Umbilical cord (tissue), 2 donors: ENCODE results near the gene FIBP. TPM values are rescaled to one million over a fixed set of nuclear protein-coding genes. Genes with fewer than 3 reads are reported as not detected.
"Not testable (repeated sequence)": the region's sequence is repeated elsewhere in the genome, so short reads cannot be mapped to it uniquely, and the experiment has no call there.

Source experiments
- DNase-seq: peaks from one replicate; pipeline ENCODE4 v3.0.0-alpha.2; 2015; ENCODE audit warnings: low spot score
- total RNA-seq: library from RNA; depleted of rRNA; stranded (reverse); fragments of >200 nt; gene quantifications from one replicate; pipeline ENCODE4 v1.2.3, GENCODE V29; 2014; ENCODE audit warnings: low replicate concordance; ENCODE audit not compliant: insufficient read depth

The FIBP gene
- total RNA-seq, 1 donor from 2014 or later = 103 TPM

DNA sequence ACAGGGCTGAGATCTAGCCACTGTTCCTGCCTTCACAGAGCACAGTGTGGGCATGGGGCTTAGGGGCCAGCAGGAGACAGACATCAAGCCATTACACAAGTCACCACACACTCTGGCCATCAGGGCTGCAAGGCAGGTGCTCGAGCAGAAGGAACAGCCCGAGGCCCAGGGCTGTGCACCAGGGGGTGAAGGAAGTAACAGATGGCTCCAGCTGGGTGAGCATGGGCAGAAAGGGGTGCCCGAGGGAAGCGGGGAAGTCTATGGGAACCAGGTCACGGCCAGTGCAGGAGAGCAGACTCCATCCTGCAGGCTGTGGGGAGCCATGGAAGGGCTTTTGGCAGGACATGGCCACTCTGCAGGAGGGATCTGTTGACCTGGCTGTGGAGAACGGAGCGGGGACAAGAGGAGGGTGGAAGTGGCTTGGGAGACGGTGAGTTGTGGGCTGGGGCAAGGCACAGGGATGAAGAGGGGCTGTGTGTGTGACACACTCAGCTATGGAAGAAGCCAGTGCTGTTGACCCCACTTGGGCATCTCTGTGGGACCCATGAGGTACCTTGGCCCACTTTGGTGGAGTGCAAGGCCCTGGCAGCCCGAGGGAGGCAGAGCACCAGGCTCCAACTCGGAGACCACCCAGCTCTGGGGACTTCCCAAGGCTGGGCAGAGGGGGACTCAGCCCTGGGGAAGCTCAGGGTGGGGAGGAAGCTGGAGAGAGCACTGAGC lies 27.0 kb upstream of the FIBP start:
- DNase-seq = no peak

DNA sequence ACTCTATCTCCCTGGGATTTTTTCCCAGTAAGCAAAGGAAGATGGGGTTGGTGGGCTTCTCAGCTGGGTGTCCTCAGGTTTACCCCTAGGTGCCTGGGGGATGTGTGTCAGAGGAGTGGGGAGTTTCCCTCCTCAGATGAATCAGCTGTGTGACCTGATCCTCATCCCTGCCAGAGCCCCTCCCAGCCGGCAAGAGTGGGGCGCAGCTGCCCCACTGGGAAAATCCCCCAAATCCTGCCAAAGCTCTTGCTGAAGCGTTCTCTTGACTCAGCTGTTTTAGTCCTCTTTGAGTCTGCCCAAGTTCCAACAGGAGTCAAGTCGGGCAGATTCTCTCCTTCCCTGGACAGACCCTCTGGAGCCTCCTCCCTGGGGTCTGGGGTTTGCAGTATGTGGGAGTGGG lies 24.6 kb upstream of the FIBP start:
- DNase-seq = peak; percentile 91

DNA sequence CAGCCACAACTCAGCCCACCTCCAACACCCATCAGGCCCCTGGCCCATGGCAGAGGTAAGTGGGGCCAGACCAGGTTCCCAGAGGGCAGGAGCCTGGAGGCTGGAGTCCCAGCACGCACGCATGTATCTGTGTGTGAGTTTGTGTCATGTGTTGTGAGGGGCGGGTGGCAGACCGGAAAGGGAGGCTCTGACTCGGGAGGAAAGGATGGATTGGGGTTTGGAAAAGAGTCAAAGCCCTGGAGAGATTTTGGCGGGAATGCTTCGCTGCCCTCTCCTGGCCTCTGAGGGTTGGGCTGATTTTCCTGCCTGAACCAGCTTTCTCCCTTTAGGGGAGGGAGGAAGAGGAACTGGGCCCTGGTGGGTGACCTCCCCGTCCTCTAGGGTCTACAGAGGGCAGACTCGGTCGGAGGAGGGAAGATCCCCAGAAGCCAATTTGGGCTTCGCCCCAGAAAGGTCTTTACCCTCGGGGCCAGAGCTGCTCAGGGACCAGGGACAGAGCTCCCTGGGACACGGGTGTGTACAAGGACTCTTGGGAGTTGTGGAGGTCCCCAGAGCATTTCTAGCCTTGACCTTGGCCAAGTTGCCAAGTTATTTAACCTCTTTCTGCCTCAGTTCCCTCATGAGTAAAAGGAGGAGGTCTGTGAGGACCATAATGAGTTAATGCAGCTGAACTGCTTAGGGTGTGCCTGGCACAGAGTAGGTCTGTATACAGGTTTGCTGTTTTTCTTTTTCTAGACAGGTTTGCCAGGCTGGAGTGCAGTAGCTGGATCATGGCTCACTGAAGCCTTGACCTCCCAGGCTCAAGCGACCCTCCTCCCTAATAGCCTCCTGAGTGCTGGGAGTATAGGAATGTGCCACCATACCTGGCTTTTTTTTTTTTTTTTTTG lies 23.7 kb upstream of the FIBP start:
- peak; percentile 89 for DNase-seq

DNA sequence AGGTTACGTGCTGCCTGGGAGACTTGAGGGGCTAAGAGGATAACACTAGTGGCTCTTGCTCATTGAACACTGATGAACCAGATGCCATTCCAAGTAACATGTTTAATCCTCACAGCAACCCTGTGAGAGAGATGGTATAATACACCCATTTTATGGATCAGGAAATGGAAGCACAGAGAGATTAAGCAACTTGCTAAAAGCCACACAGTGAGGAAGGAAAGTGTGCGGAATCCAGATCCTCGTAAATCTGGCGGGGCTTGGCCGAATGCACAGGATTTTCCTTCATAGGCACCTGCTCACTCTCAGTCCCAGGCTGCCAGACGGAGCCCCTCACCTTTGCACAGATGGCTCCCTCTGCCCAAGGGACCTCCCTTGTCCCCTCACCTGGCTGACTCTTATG lies 19.6 kb upstream of the FIBP start:
- DNase-seq = no peak

DNA sequence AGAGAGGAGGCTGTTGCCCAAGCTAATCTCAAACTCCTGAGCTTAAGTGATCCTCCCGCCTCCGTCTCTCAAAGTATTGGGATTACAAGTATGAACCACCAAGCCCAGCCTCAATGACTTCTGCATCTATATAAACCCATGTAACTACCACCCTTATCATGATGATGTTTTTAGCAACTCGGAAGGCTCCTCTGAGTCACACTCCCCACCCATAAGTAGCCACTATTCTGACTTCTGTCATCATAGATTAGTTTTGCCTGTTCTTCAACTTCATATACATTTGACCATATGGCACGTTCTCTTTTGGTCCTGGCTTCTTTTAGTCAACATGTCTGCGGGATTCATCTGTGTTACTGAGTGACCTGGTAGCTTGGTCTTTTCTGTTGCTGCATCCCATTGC lies 18.3 kb upstream of the FIBP start:
- no peak for DNase-seq

DNA sequence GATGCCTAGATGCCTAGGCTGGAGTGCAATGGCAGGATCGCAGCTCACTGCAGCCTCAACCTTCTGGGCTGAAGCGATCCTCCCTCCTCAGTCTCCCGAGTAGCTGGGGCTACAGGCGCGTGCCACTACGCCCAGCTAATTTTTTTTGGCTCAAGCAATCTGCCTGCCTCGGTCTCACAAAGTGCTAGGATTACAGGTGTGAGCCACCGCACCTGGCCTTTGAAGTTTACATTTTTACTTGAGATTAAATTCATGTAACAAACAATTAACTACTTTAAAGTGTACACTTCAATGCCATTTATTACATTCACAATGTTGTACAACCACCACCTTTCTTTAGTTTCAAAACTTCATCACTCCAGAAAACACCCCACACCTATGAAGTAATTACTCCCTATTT lies 15.4 kb upstream of the FIBP start:
- no peak for DNase-seq

DNA sequence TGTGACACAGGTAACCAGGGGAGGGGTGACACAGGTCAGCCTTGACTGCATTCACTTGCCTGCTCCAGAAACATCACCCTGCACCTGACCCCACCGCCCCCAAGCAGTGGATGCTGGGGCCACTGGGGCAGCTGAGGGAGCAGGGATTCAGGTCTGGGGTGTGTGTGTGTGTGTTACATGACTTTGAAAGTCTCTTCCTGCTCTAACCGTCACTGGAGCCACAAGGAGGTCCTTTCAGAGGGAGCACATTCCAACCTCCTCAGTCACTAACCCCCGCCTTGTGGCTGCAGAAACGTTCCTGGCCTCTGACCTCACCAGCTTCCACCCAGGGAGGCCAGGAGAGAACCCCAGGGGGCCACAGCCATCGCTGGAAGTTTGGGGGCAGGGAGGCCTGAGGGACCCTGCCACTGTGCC lies 14.8 kb upstream of the FIBP start:
- DNase-seq = peak; percentile 39

DNA sequence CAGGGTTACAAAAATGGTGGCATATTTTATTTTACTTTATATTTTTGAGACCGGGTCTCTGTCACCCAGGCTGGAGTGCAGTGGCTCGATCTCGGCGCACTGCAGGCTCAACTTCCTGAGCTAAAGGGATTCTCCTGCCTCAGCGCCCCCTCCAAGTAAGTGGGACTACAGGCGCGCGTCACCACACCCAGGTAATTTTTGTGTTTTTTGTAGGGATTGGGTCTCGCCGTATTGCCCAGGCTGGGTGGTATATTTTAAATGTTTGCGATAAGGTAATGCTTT lies 12.6 kb upstream of the FIBP start:
- DNase-seq = no peak

DNA sequence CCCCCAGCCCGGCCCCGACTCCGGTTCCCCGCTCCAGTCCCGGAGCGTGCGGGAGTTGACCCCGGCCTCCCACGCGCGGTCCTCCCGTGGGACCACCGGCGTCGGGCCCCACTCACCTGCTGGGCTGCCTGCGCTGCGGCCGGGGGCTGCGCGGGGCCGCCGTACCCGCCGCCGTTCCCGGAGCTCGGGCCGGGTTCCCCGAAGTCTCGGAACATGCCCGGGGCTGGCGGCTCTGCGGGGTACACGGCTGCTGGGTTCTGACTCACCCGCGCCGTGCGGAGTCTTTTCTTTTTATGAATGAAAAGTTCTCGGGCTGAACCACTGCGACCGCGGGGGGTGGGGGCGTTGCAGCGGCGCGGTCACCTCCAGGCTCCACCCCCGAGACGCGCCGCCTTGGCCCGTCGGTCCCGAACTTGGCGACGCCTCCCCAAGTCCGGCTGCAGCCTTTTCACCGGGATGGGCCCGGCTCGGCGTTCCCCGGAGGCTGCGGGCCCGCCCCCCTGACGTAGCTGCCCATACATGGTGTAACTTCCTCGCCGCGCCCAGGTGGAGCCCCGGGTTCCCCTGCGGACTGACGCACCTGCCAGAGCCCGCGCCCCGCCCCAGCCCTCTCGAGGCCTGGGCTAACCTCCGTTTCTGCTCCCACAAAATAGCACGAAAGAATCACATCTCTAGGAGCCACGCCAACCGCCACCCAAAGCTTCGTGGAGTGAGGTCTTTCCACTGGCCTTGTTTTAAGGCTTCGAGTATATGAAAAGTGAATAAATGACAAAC lies 12.0 kb upstream of the FIBP start, which contains the start of gene FOSL1:
TSS of gene FOSL1 (minus strand) at position 264 of the 774 bp plus-strand sequence. CDS start at position 215, 49 bp downstream.
- peak; percentile 71 for DNase-seq

DNA sequence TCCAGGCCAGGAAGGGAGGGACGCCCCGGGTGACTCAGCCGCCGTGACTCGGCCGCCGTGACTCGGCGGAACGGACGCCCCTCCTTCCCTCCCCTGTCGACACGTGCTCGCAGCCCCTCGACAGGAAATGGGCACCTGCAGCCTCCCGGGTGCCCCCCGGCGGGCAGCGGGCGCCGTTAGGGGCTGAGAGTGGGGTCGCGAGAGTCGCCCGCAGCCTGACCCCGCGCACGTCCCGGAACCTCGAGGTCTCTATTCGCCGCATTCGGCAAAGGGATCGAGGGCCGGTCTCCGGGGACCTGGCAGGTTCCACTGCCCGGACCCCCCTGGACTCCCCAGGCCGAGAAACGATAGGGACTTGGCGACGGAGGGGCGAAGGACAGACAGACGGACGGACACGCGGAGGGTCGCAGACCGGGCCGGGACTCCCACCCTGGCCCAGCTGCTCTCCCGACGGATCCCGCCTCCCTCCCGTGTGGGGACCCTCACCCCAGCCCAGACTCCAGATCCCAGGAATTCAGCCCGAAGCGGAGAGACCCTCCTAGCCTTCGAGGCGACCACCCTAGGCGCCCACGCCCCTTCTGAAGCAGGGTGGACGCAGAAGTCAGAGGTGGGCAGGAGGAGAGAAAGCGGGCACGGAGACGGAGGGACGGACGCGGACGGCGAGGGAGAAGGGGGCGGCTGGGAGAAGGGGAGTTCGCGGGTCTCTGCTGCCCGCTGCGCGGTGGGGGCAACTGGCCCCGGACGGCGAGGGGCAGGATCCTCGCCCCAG lies 11.3 kb upstream of the FIBP start:
- peak; percentile 42 for DNase-seq

DNA sequence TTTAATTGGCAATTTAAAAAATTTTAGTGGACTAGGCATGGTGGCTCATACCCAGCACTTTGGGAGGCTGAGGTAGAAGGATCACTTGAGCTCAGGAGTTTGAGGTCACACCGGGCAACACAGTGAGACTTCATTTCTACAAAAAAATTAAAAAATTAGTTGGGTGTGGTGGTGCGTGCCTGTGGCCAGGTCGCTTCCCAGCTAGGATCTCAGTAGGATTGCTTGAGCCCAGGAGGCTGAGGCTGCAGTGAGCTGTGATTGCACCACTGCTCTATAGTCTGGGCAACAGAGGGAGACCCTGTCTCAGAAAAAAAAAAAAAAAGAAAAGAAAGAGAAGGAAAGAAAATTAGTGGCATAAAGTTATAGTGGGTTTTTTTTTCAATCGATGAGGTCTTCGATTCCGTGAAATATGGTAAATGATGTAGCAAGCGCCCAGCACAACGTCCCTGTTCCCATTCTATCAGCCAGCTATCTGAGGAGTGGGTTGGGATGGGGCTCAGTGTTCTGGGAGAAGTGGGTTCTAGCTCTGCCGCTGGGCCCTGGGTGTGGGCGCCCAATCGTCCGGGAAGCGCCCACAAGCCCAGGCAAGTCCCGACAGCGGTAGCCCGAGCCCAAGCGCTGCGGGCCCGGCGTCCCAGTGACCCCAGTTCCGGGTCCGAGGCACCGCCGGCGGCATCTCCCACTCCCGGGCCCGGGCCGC lies 10.5 kb upstream of the FIBP start:
- no peak for DNase-seq

DNA sequence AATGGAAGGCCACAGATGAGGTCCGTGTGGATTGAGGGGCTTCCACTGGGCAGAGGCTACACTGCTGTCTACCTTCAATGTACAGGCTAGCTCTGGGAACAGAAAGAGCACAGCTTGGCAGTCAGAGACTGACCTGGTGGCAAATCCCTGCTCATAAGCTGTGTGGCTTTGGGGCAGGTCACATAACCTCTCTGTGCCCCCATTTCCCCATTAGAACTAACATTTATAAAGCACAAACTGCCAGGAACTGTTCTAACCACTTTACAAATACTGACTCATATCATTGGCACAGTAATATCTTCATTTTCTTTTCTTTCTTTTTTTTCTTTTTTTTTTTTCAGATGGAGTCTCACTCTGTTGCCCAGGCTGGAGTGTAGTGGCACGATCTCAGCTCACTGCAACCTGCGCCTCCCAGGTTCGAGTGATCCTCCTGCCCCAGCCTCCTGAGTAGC lies 8.8 kb upstream of the FIBP start:
- no peak for DNase-seq

DNA sequence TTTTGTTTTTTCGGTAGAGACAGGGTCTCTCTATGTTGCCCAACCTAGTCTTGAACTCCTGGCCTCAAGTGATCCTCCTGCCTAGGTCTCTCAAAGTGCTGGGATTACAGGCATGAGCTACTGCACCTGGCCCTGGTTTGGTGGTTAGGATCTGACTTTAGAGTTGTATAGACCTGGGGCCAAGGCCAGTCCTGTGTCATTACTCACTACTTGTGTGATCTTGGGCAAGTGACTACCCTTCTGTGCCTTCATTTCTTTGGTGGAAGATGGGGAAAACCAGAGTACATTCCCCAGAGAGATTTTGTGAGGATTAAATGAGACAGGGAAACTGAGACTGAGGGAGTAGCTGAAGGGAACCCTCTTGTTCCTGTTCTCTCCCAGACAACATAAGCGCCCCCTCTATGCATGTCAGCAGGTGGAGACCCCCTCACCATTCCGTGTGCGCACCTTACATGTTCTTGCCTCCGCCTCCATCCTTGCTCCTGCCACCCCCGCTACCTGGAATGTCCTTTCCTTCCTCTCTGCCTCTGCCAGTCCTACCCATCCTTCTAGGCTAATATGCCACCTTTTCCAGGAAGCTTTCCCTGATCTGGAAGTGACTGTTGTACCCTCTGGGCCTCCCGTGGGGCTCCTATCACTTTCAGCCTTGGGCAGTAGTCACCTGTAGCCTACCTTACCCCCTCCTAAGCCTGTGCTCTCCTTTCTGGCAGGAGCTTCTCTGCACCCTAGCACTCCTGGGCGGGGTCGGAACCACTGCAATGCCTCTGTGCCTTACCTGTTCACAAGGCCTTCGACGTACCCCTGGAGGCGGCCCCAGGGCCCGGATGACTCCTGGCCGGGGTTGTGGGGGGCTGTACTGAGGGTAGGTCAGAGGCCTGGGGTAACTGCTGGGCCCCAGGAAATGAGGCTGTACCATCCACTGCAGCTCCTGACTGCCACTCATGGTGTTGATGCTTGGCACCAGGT lies 8.0 kb upstream of the FIBP start:
- DNase-seq = no peak

DNA sequence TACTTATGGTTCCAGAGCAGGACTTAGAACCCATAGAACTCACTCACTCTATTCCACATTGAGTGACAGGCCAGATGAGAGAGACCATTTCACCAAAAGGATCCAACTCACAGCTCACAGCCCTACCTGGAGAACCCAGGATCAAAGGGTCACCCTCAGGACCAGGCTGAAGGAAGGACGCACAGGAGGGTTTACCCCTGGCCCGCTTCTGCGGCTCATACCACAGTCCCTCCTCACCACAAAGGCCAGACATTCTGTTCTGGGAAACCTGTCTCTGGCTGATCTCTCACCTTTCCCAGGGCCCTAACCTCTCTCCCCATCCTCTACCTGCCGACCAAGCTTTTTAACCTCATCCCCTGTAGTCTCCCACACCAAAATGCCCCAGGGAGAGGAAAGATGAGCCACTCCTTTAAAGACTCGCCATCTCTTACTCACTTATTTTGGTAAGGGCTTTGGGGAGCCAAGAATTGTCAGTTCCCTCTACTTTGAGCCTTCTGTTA lies 7.3 kb upstream of the FIBP start:
- no peak for DNase-seq

DNA sequence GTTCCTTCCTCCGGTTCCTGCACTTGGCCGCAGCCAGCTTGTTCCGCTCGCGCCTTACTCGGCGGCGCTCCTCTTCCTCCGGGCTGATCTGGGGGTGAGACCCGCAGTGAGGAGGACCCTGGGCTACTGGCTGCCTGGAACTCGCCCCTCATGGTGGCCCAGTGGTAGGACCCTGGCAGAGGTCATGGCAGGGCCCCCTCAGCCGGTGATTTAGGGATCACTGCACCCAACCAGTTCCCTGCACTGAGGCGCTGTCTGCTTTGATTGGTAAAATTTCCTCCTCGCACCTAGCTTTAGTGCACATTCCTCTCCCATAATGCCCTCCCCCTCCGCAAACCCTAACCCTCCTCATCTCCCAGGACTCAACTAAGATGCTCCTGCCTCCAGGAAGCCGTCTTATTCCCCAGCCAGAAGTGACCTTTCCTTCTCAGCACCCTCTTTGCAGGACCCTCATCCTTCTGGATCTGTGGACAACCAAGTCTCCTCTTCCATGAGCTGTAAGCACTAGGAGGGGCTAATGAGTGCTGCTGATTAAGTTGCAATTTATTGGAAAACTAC lies 5.8 kb upstream of the FIBP start:
- no peak for DNase-seq

DNA sequence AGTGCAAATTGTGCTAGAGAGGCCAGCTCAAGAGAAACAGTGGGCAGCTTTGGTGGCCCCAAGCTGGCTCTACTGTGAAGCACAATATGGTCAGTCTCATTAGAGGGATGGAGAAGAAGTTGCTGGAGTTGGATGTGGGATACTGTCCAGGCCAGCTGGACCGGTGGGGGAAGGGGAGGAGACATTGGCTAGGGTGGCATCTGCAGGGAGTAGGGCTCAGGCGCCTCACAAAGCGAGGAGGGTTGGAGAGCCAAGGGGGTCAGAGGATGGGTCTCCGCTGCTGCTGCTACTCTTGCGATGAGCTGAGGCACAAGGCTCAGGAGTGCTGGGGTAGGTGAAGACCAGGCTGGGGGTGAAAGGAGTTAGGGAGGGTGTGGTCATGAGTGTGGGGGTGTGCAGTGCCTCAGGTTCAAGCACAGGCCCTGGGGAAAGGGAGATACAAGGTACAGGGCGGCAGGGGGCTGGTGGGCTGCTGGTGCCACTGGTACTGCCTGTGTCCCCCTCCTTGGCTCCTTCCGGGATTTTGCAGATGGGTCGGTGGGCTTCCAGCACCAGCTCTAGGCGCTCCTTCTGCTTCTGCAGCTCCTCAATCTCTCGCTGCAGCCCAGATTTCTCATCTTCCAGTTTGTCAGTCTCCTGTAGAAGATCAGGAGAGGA lies 4.5 kb upstream of the FIBP start:
- no peak for DNase-seq

DNA sequence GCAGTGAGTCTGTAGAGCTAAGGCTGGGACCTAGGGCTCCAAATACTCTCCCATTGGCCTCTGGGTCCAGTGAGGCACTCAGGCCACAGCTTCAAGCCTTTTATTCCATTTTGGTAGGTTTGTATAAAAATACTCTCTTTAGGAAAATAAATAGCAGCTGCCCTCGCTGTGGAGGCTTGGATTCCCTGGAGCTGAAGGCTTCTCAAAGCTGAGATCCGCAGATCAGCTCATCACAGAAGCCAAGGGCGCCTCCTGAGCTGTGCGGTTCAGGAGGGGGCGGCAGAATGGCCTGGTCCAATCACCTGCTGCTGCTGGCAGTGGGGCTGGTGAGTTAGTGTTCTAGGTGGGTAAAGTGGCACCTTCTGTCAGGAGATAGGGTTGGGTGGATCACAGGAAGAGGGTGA lies 3.9 kb upstream of the FIBP start:
- not testable (repeated sequence) for DNase-seq
